GM21423 (cell line): ENCODE data around the gene PANK1.
"Not testable (repeated sequence)": the region's sequence is repeated elsewhere in the genome, so short reads cannot be mapped to it uniquely, and the experiment has no call there.

Experiments used
- ATAC-seq: cut with Tn5 transposase; IDR thresholded peaks from one replicate; pipeline ENCODE4 v1.9.1; 2021; ENCODE audit warnings: mild to moderate bottlenecking, moderate library complexity; ENCODE audit not compliant: unreplicated experiment

Gene PANK1

GRCh38 chr10:89576022-89576421 lies 69.0 kb downstream of the PANK1 start:
- ATAC-seq, result no peak

- no peak for ATAC-seq
Measured at GRCh38 chr10:89575031-89575430, 70.0 kb downstream of the PANK1 start.

- no peak for ATAC-seq
Measured at GRCh38 chr10:89574368-89574767, 70.7 kb downstream of the PANK1 start.

- no peak for ATAC-seq
Measured at GRCh38 chr10:89567576-89568245, 77.3 kb downstream of the PANK1 start.

- ATAC-seq, result no peak
Measured at GRCh38 chr10:89566992-89567391, 78.0 kb downstream of the PANK1 start.

GRCh38 chr10:89566095-89566950 lies 78.7 kb downstream of the PANK1 start:
- ATAC-seq, result no peak

- no peak for ATAC-seq
Measured at GRCh38 chr10:89565180-89565579, 79.9 kb downstream of the PANK1 start.

- ATAC-seq, result no peak
Measured at GRCh38 chr10:89563861-89564478, 81.1 kb downstream of the PANK1 start.

- ATAC-seq, result no peak
Measured at GRCh38 chr10:89563311-89563710, 81.7 kb downstream of the PANK1 start.

GRCh38 chr10:89556600-89556999 lies 88.4 kb downstream of the PANK1 start:
- no peak for ATAC-seq

GRCh38 chr10:89555688-89556445 lies 89.2 kb downstream of the PANK1 start:
- no peak for ATAC-seq

GRCh38 chr10:89554433-89554832 lies 90.6 kb downstream of the PANK1 start:
- ATAC-seq, result no peak

- no peak for ATAC-seq
Measured at GRCh38 chr10:89553064-89553734, 91.8 kb downstream of the PANK1 start.

- no peak for ATAC-seq
Measured at GRCh38 chr10:89552213-89552612, 92.8 kb downstream of the PANK1 start.

- ATAC-seq, result no peak
Measured at GRCh38 chr10:89550509-89550908, 94.5 kb downstream of the PANK1 start.

- ATAC-seq, result no peak
Measured at GRCh38 chr10:89549510-89549909, 95.5 kb downstream of the PANK1 start.

GRCh38 chr10:89548673-89549072 lies 96.4 kb downstream of the PANK1 start:
- no peak for ATAC-seq

- ATAC-seq, result no peak
Measured at GRCh38 chr10:89547853-89548513, 97.1 kb downstream of the PANK1 start.

- not testable (repeated sequence) for ATAC-seq
Measured at GRCh38 chr10:89546651-89547050, 98.4 kb downstream of the PANK1 start.

GRCh38 chr10:89543841-89544240 lies 101.2 kb downstream of the PANK1 start:
- no peak for ATAC-seq
